Measurements from ENCODE around the gene GPRC5C.

The GPRC5C gene

GRCh38 chr17:74432766-74433391 lies 991 bp downstream of the GPRC5C start:
- no peak for DNase-seq (ENCODE audit: low read depth)

GRCh38 chr17:74433421-74434121 lies 1.7 kb downstream of the GPRC5C start:
- DNase-seq (ENCODE audit: low read depth) = no peak

GRCh38 chr17:74435775-74436359 lies 4.0 kb downstream of the GPRC5C start:
- no peak for DNase-seq (ENCODE audit: low read depth)

GRCh38 chr17:74437702-74438101 lies 5.8 kb downstream of the GPRC5C start:
- DNase-seq (ENCODE audit: low read depth) = no peak

- DNase-seq (ENCODE audit: low read depth) = no peak
Measured at GRCh38 chr17:74439691-74440567, 8.0 kb downstream of the GPRC5C start.

- DNase-seq (ENCODE audit: low read depth) = no peak
Measured at GRCh38 chr17:74441537-74441936, 9.6 kb downstream of the GPRC5C start.

- DNase-seq (ENCODE audit: low read depth) = no peak
Measured at GRCh38 chr17:74442291-74442669, 10.4 kb downstream of the GPRC5C start.

- no peak for DNase-seq (ENCODE audit: low read depth)
Measured at GRCh38 chr17:74442670-74443515, 11.0 kb downstream of the GPRC5C start.

GRCh38 chr17:74443516-74444296 lies 11.8 kb downstream of the GPRC5C start:
- no peak for DNase-seq (ENCODE audit: low read depth)

GRCh38 chr17:74444406-74444805 lies 12.5 kb downstream of the GPRC5C start:
- no peak for DNase-seq (ENCODE audit: low read depth)

GRCh38 chr17:74445158-74445557 lies 13.3 kb downstream of the GPRC5C start:
- no peak for DNase-seq (ENCODE audit: low read depth)

- DNase-seq (ENCODE audit: low read depth) = no peak
Measured at GRCh38 chr17:74446551-74447500, 14.9 kb downstream of the GPRC5C start.

- no peak for DNase-seq (ENCODE audit: low read depth)
Measured at GRCh38 chr17:74447628-74448159, 15.8 kb downstream of the GPRC5C start.

- no peak for DNase-seq (ENCODE audit: low read depth)
Measured at GRCh38 chr17:74448756-74449155, 16.9 kb downstream of the GPRC5C start.

GRCh38 chr17:74449306-74449705 lies 17.4 kb downstream of the GPRC5C start:
- no peak for DNase-seq (ENCODE audit: low read depth)

GRCh38 chr17:74449773-74450172 lies 17.9 kb downstream of the GPRC5C start:
- no peak for DNase-seq (ENCODE audit: low read depth)

- DNase-seq (ENCODE audit: low read depth) = no peak
Measured at GRCh38 chr17:74450231-74450630, 18.3 kb downstream of the GPRC5C start.

- no peak for DNase-seq (ENCODE audit: low read depth)
Measured at GRCh38 chr17:74450925-74451403, 19.1 kb downstream of the GPRC5C start.

- DNase-seq (ENCODE audit: low read depth) = no peak
Measured at GRCh38 chr17:74451557-74451956, 19.7 kb downstream of the GPRC5C start.

Data from iris pigment epithelial cell (primary cell).